ENCODE measurements around the gene BACH1.

Gene BACH1

GRCh38 chr21:29295066-29295650, 3.6 kb upstream of the BACH1 start:
- DNase-seq, result peak; percentile 34 to 69

- DNase-seq, result no peak
These were observed 2.3 kb upstream of the BACH1 start for GRCh38 chr21:29296446-29296845.

- DNase-seq, result no peak
These were observed 1.0 kb upstream of the BACH1 start for GRCh38 chr21:29297483-29298347.

- DNase-seq, result peak; percentile 71 to 74
These were observed 559 bp downstream of the BACH1 start for GRCh38 chr21:29299046-29299915.

GRCh38 chr21:29299916-29300806, 1.4 kb downstream of the BACH1 start:
- peak; percentile 51 to 73 for DNase-seq

- no peak for DNase-seq
These were observed 2.1 kb downstream of the BACH1 start for GRCh38 chr21:29300807-29301138.

- no peak for DNase-seq
These were observed 3.0 kb downstream of the BACH1 start for GRCh38 chr21:29301691-29302090.

- no peak for DNase-seq
These were observed 3.7 kb downstream of the BACH1 start for GRCh38 chr21:29302359-29302875.

GRCh38 chr21:29303288-29303687, 4.6 kb downstream of the BACH1 start:
- DNase-seq, result no peak

- no peak for DNase-seq
These were observed 5.9 kb downstream of the BACH1 start for GRCh38 chr21:29304597-29304996.

- DNase-seq, result no peak
These were observed 6.3 kb downstream of the BACH1 start for GRCh38 chr21:29305068-29305467.

- no peak for DNase-seq
These were observed 6.8 kb downstream of the BACH1 start for GRCh38 chr21:29305561-29305960.

GRCh38 chr21:29306920-29307319, 8.2 kb downstream of the BACH1 start:
- DNase-seq, result no peak

GRCh38 chr21:29307718-29308455, 9.2 kb downstream of the BACH1 start:
- no peak for DNase-seq

GRCh38 chr21:29308456-29308783, 9.7 kb downstream of the BACH1 start:
- DNase-seq, result no peak

GRCh38 chr21:29309703-29310102, 11.0 kb downstream of the BACH1 start:
- no peak for DNase-seq

GRCh38 chr21:29311802-29312201, 13.1 kb downstream of the BACH1 start:
- no peak for DNase-seq

GRCh38 chr21:29312981-29313380, 14.3 kb downstream of the BACH1 start:
- no peak for DNase-seq

- DNase-seq, result no peak
These were observed 15.1 kb downstream of the BACH1 start for GRCh38 chr21:29313662-29314408.

GRCh38 chr21:29315131-29315749, 16.5 kb downstream of the BACH1 start:
- no peak for DNase-seq
